Measurements from ENCODE around the gene RGL4. TPM values are rescaled to one million over a fixed set of nuclear protein-coding genes. Genes with fewer than 3 reads are reported as not detected.

RGL4 gene
- total RNA-seq, 1 donor from 2014 or later, result 0.42 TPM

DNA sequence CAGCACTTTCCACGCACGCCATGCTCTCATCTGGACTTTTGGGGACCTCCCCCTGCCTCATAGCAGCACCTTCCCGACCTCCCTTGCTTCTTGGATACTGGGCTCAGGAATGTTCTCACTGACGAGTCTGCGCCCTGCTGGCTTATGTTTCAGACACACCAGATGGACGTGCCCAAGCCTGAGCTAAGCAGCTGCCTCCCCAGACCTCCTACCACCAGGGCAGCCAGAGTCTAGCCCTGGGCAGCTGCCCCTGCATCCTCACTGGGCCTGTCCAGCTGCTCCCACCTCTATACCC lies 13.2 kb upstream of the RGL4 start:
- H3K9me3 Mint-ChIP-seq, result no peaks in the 10 kb centered on the region
- peaks cover 15% of the 10 kb centered on the region for H3K4me1 Mint-ChIP-seq
- H3K36me3 Mint-ChIP-seq (ENCODE audit: low read depth), result peaks cover 23% of the 10 kb centered on the region
- intact Hi-C loops (cut with micrococcal nuclease), result no loop called here
- ChIA-PET CTCF (no interaction called here), POLR2A (no interaction called here)
- no peaks in the 10 kb centered on the region for H3K27me3 Mint-ChIP-seq
- no peak overlapping the region for H3K4me3 Mint-ChIP-seq
- H3K27ac Mint-ChIP-seq, result no peak overlapping the region
- TF ChIP-seq, protein P1, sequence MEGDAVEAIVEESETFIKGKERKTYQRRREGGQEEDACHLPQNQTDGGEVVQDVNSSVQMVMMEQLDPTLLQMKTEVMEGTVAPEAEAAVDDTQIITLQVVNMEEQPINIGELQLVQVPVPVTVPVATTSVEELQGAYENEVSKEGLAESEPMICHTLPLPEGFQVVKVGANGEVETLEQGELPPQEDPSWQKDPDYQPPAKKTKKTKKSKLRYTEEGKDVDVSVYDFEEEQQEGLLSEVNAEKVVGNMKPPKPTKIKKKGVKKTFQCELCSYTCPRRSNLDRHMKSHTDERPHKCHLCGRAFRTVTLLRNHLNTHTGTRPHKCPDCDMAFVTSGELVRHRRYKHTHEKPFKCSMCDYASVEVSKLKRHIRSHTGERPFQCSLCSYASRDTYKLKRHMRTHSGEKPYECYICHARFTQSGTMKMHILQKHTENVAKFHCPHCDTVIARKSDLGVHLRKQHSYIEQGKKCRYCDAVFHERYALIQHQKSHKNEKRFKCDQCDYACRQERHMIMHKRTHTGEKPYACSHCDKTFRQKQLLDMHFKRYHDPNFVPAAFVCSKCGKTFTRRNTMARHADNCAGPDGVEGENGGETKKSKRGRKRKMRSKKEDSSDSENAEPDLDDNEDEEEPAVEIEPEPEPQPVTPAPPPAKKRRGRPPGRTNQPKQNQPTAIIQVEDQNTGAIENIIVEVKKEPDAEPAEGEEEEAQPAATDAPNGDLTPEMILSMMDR (IDR thresholded peaks at IDR 0.05), result no peak
- ATAC-seq (ENCODE audit: low read depth), result no peak
- DNase-seq, result no peak

DNA sequence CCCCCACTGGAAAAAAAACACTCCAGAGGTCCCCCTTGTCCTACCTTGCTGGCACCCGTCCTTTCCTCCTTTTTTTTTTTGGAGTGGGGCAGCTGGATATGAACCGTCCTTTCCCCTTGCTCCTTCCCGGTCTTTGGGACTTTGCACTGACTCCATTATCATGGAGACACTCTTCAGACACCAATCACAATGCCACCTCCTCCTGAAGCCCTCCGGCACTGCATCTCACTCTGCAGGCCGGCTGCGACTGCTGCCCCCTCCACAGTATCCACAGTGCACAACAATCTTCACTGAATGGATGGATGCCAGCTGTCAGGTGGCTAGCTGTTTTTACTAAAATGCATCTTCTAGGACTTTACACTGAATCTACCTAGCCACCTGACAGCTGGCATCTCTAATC lies 12.7 kb upstream of the RGL4 start:
- ATAC-seq (ENCODE audit: low read depth) (no peak), DNase-seq (no peak)
- H3K4me1 Mint-ChIP-seq, result peaks cover 15% of the 10 kb centered on the region
- ChIA-PET POLR2A (no interaction called here), CTCF (no interaction called here)
- H3K9me3 Mint-ChIP-seq, result no peaks in the 10 kb centered on the region
- H3K27me3 Mint-ChIP-seq, result no peaks in the 10 kb centered on the region
- intact Hi-C loops (cut with micrococcal nuclease), result no loop called here
- H3K4me3 Mint-ChIP-seq, result no peak overlapping the region
- H3K36me3 Mint-ChIP-seq (ENCODE audit: low read depth), result peaks cover 28% of the 10 kb centered on the region
- TF ChIP-seq, protein P1 (IDR thresholded peaks at IDR 0.05), result no peak
- H3K27ac Mint-ChIP-seq, result no peak overlapping the region

DNA sequence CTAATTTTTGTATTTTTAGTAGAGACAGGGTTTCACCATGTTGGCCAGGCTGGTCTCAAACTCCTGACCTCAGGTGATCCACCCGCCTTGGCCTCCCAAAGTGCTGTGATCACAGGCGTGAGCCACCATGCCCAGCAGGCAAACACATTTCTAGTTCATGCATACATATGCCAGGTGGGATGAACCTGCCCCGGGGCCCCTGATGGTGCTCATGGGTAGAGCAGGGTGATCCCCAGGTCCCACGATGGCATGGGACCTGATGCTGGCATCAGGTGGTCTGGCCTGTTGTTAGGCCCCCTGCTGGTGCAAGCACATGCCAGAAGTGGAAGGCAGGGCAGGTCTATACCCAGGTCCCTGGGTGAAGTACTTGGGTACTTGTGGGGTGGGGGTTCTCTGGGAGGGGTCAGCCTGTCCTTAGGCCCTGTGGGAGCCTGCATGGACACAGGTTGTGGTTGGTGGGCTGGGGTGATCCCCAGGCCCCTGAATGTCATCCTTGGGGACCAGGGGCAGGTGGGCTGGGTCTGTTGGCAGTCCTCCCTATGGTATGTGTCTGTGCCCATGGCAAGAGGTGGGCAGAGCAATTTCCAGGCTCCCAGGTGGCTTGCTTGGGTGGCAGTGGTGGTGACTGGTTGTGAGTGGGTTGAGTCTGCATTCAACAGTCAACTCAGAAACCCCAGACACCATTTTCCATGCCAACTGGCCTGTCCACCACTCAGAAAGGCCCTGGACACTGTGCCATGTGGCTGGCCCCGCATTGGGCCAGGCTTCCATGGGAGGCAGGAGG lies 9.6 kb upstream of the RGL4 start:
- DNase-seq, result no peak
- ChIA-PET POLR2A (no interaction called here), CTCF (no interaction called here)
- no peaks in the 10 kb centered on the region for H3K27me3 Mint-ChIP-seq
- TF ChIP-seq, protein P1 (IDR thresholded peaks at IDR 0.05), result no peak
- H3K36me3 Mint-ChIP-seq (ENCODE audit: low read depth), result peaks cover 36% of the 10 kb centered on the region
- no peak for ATAC-seq (ENCODE audit: low read depth)
- H3K4me3 Mint-ChIP-seq, result no peak overlapping the region
- H3K9me3 Mint-ChIP-seq, result no peaks in the 10 kb centered on the region
- H3K27ac Mint-ChIP-seq, result no peak overlapping the region
- intact Hi-C loops (cut with micrococcal nuclease), result no loop called here
- H3K4me1 Mint-ChIP-seq, result peaks cover 9% of the 10 kb centered on the region

DNA sequence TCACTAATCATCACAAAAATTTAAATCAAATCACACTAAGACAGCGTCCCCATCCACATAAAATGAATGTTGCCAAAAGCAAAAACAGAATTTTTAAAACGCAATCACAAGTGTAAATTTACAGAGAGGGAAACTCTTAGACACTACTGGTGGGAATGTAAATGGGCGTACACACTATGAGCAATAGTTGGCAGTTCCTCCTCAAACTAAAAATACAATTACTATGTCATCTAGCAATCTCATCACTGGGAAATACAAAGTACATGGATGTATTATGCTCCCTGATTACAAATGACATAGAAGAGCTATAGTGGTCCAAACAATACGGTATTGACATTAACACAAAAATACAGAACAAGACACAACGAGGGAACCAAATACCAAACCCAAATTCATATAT lies 8.7 kb upstream of the RGL4 start:
- Mint-ChIP-seq H3K4me3 (no peak overlapping the region), H3K4me1 (peaks cover 5% of the 10 kb centered on the region), H3K9me3 (no peaks in the 10 kb centered on the region), H3K36me3 (ENCODE audit: low read depth) (peaks cover 34% of the 10 kb centered on the region), H3K27me3 (no peaks in the 10 kb centered on the region), H3K27ac (no peak overlapping the region)
- TF ChIP-seq, protein P1 (IDR thresholded peaks at IDR 0.05), result no peak
- POLR2A ChIA-PET, result no interaction called here
- CTCF ChIA-PET, result no interaction called here
- ATAC-seq (ENCODE audit: low read depth), result no peak
- DNase-seq, result no peak
- intact Hi-C loops (cut with micrococcal nuclease), result no loop called here

DNA sequence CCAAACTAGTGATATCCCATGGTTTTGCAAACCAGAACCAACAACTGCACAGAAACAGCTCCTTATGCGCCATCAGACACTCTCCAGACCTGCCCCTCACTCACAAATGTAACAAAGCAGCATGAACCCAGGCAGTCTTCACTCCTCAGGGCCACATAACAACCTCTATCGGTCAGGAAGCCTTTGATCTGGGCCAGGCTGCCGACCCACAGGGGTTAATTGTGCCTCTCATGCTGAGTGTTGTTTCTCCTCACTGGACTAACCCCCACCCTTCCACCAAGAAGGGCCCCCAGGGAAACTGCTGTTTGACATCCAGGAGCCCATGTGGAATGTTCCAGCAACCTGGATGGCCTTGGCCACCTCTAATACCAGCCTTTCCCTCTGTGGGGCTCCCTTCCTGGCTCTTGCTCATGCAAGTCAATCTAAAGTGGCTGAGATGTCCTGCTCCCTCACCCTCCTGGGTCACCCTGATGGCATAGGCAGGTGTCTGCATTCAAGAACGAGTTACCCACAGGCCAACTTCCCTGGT lies 7.9 kb upstream of the RGL4 start:
- no peaks in the 10 kb centered on the region for H3K9me3 Mint-ChIP-seq
- peaks cover 32% of the 10 kb centered on the region for H3K36me3 Mint-ChIP-seq (ENCODE audit: low read depth)
- TF ChIP-seq, protein P1 (IDR thresholded peaks at IDR 0.05), result no peak
- ChIA-PET POLR2A (no interaction called here), CTCF (no interaction called here)
- ATAC-seq (ENCODE audit: low read depth) (no peak), DNase-seq (no peak)
- H3K4me3 Mint-ChIP-seq, result no peak overlapping the region
- no peaks in the 10 kb centered on the region for H3K4me1 Mint-ChIP-seq
- intact Hi-C loops (cut with micrococcal nuclease), result no loop called here
- no peaks in the 10 kb centered on the region for H3K27me3 Mint-ChIP-seq
- H3K27ac Mint-ChIP-seq, result no peak overlapping the region
